Tibial nerve (tissue), 3 donors: ENCODE measurements around the gene SLC25A5.

Source experiments
- CTCF ChIP-seq, 5 experiments: fragments of 200-600 bp in 3 of 5; fragments of 450-650 bp in 2 of 5; sonication (generic) in 3 of 5; IDR thresholded peaks; one replicate each; pipeline ENCODE4 v1.5.1; 2016 to 2019; ENCODE audit warnings: antibody characterized with exemption in 5 of 5, mild to moderate bottlenecking in 3 of 5, moderate library complexity in 2 of 5
- POLR2A ChIP-seq, 2 donors: fragments of 450-650 bp; IDR thresholded peaks; one replicate each; pipeline ENCODE4 v1.6.1; 2017; ENCODE audit warnings: antibody characterized with exemption in 2 of 2, mild to moderate bottlenecking in 2 of 2, moderate library complexity in 2 of 2

GRCh38 chrX:119466970-119467369 is 1.3 kb upstream of the SLC25A5 start:
- no peak for TF ChIP-seq POLR2A (IDR thresholded peaks at IDR 0.05)
- TF ChIP-seq CTCF (IDR thresholded peaks at IDR 0.05) = no peak
